SK-MEL-5 (cell line): ENCODE measurements around the gene SPIRE2. TPM values are rescaled to one million over a fixed set of nuclear protein-coding genes. Genes with fewer than 3 reads are reported as not detected.
A peak's percentile ranks its signal among the peaks of the same experiment; 100 is the strongest.
"Not testable (repeated sequence)": the region's sequence is repeated elsewhere in the genome, so short reads cannot be mapped to it uniquely, and the experiment has no call there.

Experiments
- DNase-seq: peaks from one replicate; pipeline ENCODE4 v3.0.0-alpha.2; 2016; ENCODE audit warnings: low read depth, low spot score
- in situ Hi-C: cut with HindIII; loops from 2 replicates; pipeline ENCODE4 v1.10.0; 2016; ENCODE audit warnings: low sequenced_read_pairs, high pct_unique_total_duplicates, low pct_unique_long_range_greater_than_20kb
- total RNA-seq: library from RNA; depleted of rRNA; stranded (reverse); fragments of >200 nt; shearing (Covaris generic); gene quantifications from 2 replicates; pipeline ENCODE4 v1.2.3, GENCODE V29; 2014

The SPIRE2 gene
- total RNA-seq, 1 experiment from 2014 or later, result 20.2 TPM

GRCh38 chr16:89805136-89805905 lies 23.0 kb upstream of the SPIRE2 start:
- in situ Hi-C loops, result no loop called here

GRCh38 chr16:89806589-89807193 lies 21.6 kb upstream of the SPIRE2 start:
- in situ Hi-C loops, DNase-seq: not testable (repeated sequence)

More at GRCh38 chr16:89805136-89805905, 23.0 kb upstream of the SPIRE2 start:
- DNase-seq, result no peak

- in situ Hi-C loops, result no loop called here
- no peak for DNase-seq
Measured at GRCh38 chr16:89808475-89808874, 19.8 kb upstream of the SPIRE2 start.

- in situ Hi-C loops, result no loop called here
Measured at GRCh38 chr16:89811321-89811720, 17.0 kb upstream of the SPIRE2 start.

GRCh38 chr16:89815639-89816348 lies 12.5 kb upstream of the SPIRE2 start:
- peak; percentile 2 for DNase-seq
- in situ Hi-C loops, result no loop called here

More at GRCh38 chr16:89811321-89811720, 17.0 kb upstream of the SPIRE2 start:
- no peak for DNase-seq

GRCh38 chr16:89818851-89819403 lies 9.3 kb upstream of the SPIRE2 start:
- DNase-seq, in situ Hi-C loops: not testable (repeated sequence)

- in situ Hi-C loops, DNase-seq: not testable (repeated sequence)
Measured at GRCh38 chr16:89819448-89819847, 8.8 kb upstream of the SPIRE2 start.

GRCh38 chr16:89821438-89822187 lies 6.7 kb upstream of the SPIRE2 start:
- in situ Hi-C loops, result no loop called here
- DNase-seq, result no peak

GRCh38 chr16:89822188-89823086 lies 5.8 kb upstream of the SPIRE2 start:
- in situ Hi-C loops, result no loop called here
- DNase-seq, result peak; percentile 13

- no peak for DNase-seq
- in situ Hi-C loops, result no loop called here
Measured at GRCh38 chr16:89823087-89823823, 5.0 kb upstream of the SPIRE2 start.

GRCh38 chr16:89823824-89824148 lies 4.5 kb upstream of the SPIRE2 start:
- in situ Hi-C loops, DNase-seq: not testable (repeated sequence)

GRCh38 chr16:89826531-89827382 lies 1.5 kb upstream of the SPIRE2 start:
- in situ Hi-C loops, result no loop called here
- peak; percentile 21 for DNase-seq

- DNase-seq, result peak; percentile 50
- in situ Hi-C loops, result no loop called here
Measured at GRCh38 chr16:89827383-89828198, 684 bp upstream of the SPIRE2 start.

GRCh38 chr16:89828870-89829629 lies 775 bp downstream of the SPIRE2 start:
- in situ Hi-C loops, result no loop called here
- no peak for DNase-seq
